ENCODE measurements around the gene CTIF. TPM values are rescaled to one million over a fixed set of nuclear protein-coding genes. Genes with fewer than 3 reads are reported as not detected.
A peak's percentile ranks its signal among the peaks of the same experiment; 100 is the strongest.

Gene CTIF
- total RNA-seq, 1 donor from 2014 or later, result 81.9 TPM

DNA sequence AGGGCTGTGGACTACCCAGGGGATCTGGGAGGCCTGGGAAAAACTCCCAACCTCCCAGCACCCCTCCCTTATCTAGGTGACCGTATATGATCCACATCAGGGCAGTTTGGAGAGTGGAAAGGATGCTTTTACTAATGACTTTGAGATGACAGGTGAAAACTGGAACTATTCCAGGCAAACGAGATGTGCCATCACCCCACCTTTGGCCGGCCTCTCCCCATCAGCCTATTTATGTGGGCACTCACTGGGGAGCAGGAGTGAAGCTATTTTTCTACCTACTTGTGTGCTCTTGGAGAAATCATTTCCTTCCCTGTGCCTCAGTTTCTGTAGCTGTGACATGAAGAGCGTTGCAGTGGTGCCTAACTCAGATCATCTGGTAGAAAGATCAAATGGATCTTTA lies 304.8 kb downstream of the CTIF start:
- DNase-seq (ENCODE audit: low spot score) (no peak), ATAC-seq (no peak)
- intact Hi-C loops (cut with DNase I), result no loop called here

DNA sequence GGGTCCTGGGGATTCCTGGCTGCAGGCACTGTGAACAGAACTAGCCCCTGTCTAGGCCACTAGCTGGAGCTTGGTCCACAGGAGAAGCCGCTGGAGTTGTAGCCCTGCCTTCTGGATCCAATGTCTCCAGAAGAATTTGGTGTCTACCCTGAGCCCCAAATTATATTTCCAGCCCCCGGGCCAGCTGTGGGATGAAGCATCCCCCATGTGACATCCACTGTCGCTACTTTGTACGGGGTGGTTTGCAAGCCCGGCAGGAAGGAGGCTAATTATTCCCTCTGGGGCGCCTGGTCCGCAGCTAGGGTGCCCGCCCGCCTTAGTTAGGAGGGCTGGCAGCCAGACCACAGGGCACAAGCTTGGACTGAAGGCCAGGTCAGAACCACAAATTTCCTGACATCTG lies 305.4 kb downstream of the CTIF start:
- intact Hi-C loops (cut with DNase I), result no loop called here
- ATAC-seq (no peak), DNase-seq (ENCODE audit: low spot score) (no peak)

DNA sequence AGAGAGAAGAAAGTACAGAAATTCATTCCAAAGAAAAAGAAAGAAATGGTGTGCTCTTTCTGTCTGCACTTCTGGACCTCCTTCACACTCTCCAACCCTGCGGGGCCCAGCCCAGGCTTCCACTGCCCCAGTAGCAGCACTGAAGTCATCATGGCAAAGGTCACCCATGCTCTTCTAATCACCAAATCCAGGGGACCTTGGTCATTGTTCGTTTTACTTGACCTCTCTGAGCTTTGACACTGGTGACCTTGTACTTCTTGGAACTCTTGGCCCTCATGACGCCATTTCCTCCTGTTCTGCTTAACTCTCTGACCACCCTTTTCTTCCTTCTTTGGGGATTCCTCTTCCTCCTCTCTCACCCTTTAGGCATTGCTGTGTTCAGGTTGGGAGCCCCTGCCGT lies 306.3 kb downstream of the CTIF start:
- intact Hi-C loops (cut with DNase I), result no loop called here
- no peak for DNase-seq (ENCODE audit: low spot score)
- no peak for ATAC-seq

DNA sequence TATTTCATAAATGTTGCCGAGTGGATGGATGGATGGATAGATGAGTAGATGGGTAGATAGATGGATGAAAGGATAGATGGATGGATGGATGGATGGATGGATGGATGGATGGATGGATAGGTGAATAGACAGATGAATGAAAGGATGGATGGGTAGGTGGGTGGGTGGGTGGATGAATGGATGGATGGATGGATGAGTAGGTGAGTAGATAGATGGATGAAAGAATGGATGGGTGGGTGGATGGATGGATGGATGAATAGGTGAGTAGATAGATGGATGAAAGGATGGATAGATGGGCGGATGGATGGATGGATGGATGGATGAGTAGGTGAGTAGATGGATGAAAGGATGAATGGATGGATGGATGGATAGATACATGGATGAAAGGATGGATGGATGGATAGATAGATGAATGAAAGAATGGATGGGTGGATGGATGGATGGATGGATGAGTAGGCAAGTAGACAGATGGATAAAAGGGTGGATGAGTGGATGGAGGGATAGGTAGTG lies 307.6 kb downstream of the CTIF start:
- ATAC-seq (no peak), DNase-seq (ENCODE audit: low spot score) (no peak)
- intact Hi-C loops (cut with DNase I), result no loop called here

DNA sequence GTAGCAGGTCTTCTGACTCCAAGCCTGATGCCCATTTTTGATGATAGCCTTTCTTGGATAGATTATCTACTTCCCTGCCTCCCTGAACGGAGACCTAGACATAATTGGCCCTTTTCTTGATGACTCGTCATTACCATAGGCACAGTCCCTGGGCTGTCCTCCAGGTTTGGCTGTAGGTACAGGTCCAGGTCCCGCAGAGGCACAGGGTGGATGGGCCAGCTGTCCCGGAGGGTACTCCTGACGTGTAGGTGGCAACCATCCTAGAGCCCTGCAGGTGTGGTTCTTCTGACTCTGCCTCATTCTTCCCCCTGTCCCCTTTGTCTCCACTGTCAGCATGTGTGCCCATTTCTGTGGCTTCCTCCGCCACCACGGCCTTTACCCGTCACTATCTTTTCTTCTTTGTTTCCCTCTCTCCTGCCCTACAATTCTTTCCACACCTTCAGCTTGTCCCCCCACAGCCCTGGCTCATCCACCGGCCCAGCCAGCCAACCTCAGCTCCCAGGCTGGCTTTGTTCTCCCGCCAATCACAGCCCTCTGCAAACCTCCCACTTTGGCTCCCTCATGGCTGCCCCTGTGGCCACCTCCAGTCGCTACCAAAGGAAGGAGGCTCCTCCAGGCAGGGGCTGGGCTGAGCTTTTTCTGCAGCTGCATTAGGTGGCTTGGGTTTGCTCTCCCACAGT lies 309.1 kb downstream of the CTIF start:
- ATAC-seq (no peak), DNase-seq (ENCODE audit: low spot score) (no peak)
- intact Hi-C loops (cut with DNase I), result no loop called here

DNA sequence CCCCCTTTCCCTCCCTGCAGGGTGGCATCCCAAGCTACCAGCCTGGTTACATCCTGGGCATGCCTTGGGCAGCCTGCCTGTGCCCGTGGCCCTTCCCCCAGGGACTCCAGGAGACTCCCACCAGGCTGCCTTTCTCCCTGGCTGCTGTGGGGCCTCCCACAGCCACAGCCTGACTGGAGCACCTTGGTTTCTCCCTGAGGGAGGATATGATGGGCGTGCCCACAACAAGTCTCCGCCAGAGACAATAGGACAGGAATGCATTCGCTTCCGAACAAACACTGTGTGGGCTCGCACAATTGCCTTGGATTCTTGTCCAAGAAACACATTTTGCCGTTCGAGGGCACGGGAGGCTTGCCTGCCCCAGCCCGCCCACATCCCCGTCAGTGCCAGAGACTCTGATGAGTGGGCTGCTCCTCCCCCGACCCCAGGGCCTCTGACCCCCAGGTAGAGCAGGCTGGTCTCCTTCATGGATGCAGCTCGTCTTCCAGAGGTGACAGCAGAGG lies 309.9 kb downstream of the CTIF start:
- no peak for DNase-seq (ENCODE audit: low spot score)
- intact Hi-C loops (cut with DNase I), result no loop called here
- peak; percentile 14 for ATAC-seq

DNA sequence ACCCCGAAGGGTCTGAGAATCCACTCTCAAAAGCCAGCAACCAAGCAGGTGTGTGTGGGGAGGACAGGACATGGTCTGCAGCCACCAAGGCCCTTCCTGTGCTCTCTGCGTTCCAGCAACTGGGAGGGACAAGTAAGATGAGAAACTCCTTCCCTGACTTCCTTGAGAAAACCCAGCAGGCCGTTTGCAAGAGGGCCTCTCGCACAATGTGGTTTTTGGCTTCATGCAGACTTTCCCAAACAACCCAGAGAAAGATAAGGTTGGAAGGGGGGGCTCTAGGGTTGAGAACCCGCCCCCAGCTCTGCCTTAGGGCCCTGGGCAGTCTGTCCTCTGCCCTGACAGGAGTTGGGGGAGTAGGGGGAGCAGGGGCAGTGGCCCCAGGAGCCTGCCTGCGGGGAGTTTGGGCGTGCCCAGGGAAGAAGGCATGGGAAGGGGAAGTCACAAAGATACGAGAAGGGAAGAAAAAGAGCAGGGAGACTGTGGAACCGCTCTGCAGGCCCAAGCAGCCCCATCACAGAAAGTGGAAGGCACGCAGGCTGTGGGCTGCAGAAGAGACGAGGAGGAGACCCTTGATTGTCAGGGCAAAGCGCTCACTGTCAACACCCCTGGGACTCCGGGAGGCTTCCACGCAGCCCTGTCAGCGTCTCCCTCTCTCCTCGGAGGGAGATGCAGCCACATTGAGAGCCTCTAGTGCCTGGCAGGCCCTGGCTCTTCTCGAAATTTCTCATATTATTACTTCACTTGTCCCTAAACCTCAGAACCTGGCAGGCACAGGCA lies 312.2 kb downstream of the CTIF start:
- intact Hi-C loops (cut with DNase I), result no loop called here
- no peak for DNase-seq (ENCODE audit: low spot score)
- ATAC-seq, result peak; percentile 29

DNA sequence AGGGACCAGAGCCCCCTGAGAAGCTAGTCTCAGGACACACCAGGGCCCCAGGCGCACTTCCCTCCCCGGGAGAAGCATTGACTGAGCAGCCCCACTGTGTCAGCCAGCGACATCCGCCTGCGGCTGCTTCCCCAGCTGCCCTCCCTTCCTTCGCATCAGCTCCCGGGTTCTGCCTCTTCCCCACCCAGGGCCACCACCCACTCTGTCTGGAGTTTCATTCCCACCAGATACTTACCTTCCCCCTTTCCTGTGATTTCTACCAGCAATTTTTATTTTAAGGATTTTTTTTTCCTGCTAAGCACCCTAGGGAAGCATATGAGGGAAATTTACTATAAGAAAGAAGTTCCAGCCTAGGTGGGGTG lies 312.7 kb downstream of the CTIF start:
- DNase-seq (ENCODE audit: low spot score) (no peak), ATAC-seq (peak; percentile 57)
- intact Hi-C loops (cut with DNase I), result no loop called here

DNA sequence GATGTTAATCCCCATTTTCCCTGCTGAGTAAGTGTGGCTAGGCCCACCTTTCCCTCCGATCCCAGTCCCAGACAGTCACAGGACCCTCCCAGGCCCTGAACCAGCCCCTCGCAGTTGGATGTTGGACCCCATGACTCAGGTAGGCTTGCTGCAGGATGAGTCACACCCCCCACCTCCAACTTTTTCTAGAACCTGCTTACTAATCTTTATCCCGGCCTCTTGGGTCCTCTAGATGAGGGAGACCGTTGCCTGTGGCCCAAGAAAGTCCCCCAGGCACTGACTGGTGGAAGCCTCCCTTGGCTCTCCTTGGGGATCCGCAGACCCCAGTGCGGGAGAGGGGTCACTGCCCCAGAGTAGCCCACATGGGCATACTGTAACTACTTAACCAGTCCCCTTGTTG lies 313.5 kb downstream of the CTIF start:
- ATAC-seq (no peak), DNase-seq (ENCODE audit: low spot score) (no peak)
- intact Hi-C loops (cut with DNase I), result no loop called here

DNA sequence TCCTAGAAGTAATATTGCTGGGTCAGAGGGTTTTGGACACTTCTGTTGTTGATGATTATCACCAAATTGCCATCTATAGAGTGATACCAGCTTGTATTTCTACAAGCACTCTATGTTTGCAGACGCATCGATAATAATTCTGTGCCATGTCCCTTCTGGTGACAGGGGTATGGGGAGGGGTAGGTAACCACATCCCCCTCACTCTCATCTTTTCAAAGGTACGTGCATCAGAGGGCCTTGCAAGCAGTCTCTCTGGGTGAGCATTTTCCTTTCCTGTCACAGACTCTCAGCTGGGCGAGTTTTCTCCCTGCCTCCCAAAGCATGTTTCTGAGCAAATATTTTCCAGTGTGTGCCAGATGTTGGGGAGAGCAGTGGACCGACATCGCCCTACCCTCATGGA lies 314.0 kb downstream of the CTIF start:
- ATAC-seq (no peak), DNase-seq (ENCODE audit: low spot score) (no peak)
- intact Hi-C loops (cut with DNase I), result no loop called here

DNA sequence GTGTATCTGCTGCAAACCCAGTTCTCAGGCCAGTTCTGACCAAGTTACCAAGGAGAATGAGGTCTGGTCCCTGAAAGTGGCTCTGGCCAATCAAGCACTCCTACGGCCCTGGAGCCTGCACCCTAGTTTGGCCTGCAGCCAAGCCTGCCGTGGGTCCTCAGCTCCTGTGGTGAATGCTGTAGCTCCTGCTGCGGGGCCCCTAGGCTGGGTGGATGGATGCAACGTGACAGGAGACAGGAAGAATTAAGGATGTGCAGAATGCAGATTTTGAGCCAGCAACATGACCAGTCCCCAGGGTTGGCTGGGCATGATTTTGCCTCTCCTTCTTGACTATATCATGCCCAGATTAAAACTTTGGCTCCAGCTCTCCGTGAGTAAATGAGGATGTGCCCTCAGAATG lies 314.8 kb downstream of the CTIF start:
- ATAC-seq, result no peak
- DNase-seq (ENCODE audit: low spot score), result no peak
- intact Hi-C loops (cut with DNase I), result no loop called here

DNA sequence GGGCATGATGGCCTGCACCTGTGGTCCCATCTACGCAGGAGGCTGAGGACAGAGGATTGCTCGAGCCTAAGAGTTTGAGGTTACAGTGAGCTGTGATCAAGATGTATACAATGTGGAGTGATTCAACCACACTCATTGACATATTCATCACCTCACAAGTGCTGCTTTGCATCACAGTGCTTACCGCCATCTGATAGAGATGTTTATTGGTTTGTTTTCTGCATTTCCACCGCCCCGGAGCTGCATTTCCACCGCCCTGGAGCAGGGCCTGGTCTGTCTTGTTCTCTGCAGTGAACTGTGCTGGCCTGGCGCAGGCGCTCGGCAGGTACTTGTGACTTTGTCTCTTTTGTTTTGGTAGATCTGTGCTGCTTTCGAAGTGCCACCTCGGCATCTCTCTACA lies 315.9 kb downstream of the CTIF start:
- ATAC-seq, result no peak
- intact Hi-C loops (cut with DNase I), result no loop called here
- DNase-seq (ENCODE audit: low spot score), result no peak

DNA sequence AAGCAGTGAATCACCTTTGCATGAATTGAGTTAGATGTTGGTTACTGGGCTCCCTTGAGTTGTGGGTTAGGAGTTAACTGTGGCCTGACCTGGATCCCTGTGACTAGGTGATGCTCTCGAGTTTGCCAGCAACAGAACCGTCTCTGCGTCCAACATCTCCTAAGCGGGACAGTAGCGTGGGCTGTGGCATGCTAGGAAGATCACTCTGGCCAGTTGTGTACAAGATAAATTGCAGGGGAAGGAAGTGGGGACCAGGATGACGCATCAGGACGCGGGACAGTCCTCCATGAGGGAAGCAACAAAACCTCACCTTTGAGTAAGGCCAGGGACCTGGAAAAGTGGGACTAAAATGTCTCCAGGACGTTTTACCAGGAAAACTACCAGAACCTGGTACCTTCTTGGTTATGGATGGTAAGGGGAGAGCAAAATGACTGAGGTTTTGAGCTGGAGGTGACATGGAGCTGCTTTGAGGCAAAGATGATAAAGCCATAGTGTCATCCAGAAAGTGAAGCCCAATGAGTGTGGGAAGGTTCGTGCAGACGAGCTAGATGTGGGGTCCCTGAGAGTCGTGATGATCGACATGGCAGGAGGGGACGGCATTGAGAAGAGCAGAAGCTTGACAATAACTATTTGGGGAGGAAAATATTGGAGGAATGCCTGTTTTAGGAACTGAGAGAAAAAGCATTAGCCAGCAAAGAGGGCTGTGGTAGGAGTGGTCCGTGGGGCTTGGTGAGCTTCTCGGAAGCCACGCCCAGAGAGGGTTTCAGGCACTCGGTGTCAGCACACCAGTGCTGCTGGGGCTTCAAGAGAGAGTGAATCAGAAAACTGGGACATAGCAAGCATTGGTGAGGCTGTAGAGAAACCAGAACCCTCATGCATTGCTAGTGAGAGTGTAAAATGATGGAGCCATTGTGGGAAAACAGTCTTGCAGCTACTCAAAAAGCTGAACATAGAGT lies 316.9 kb downstream of the CTIF start:
- DNase-seq (ENCODE audit: low spot score), result no peak
- no peak for ATAC-seq
- intact Hi-C loops (cut with DNase I), result no loop called here

DNA sequence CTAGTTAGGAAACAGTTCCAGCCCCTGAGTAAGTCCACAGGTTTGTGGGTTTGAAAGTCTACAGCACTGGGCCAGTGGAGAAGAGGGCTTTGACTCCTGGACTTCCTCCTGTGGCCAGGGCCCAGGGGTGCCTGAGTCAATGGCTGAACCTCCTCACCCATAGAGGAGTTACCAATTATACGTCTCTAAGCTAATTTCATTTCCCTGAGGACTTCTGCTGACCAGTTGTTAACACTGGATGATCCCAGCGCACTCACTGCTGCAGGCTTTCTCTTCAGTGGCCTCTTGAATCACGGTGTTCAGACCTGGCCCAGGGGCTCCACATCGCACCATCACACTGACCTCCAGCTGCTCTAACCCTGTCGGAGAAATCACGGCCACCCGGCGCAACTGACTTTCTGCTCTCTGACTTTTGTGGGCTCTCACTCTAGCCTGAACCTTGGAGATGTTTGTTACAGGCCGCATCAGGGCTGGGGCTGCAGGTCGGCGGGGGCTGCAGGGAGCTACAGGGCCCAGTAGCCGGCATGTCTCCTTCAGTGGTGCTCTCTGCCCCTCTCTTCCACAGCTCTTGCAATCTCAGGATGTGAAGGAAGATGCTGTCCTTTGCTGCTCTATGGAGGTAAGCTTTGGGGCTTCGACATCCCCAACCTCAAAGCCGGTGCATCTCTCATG lies 318.3 kb downstream of the CTIF start:
- ATAC-seq (no peak), DNase-seq (ENCODE audit: low spot score) (no peak)
- intact Hi-C loops (cut with DNase I), result no loop called here

DNA sequence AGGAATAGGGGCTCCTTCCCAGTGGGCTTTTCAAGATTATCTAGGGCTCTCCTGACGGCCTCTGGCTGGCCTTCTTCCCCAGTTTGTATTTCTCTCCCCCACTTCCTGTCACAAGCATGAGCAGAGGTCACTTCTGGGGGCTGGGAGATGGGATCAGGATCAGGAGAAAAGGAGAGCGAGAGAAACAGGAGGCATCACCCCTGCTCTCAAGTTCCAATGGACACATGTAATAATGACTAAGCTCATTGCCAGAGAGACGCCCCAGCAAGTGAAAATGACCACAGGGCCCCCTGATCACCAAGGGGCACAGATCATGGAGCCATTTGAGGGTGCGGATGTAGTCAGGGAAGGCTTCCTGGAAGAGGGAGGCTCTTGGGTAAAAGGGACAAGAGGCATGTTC lies 319.8 kb downstream of the CTIF start:
- ATAC-seq (no peak), DNase-seq (ENCODE audit: low spot score) (no peak)
- intact Hi-C loops (cut with DNase I), result no loop called here

DNA sequence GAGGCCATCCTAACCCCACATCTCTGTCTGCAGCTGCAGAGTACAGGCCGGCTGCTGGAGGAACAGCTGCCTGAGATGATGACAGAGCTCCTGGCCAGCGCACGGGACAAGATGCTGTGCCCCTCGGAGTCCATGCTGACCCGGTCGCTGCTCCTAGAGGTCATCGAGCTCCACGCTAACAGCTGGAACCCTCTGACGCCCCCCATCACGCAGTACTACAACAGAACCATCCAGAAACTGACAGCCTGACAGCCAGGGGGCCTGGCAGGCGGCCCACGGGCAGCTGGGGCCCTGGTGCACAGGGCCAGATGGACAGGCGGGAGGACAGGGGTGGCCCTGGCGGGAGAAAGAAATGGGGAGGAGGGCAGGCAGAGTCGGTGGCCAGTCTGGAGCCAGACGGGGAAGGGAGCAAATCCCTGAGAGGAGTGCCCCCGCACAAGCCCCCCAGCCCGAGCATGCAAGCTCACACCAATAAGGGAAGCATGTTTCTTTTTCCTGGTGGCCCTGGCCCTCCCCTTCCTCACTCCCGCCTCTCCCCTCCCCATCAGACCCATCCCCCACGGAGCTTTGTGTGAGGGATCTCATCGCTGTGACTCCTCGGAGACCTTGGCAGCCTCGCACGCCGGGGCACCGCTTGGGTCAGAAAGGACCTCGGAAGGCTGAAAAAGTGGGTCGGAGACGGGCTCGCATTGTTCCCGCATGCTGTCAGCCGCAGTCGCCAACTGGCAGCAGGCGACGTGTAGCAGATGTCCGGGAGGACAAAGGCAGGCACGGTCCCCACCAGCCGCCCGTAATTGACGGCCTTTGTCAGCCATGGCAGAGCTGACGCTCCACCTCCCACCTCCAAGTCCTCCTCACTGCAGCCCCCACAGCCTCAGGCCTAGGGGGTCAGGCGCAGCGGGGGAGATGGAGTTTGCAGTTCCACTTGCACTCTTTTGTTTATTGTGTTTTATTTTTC lies 320.8 kb downstream of the CTIF start:
- intact Hi-C loops (cut with DNase I), result loop anchor here (5.0 kb wide), 1 partner anchor 1328 kb away; no protein-coding TSS in a partner anchor
- DNase-seq (ENCODE audit: low spot score) (no peak), ATAC-seq (peak; percentile 6)

DNA sequence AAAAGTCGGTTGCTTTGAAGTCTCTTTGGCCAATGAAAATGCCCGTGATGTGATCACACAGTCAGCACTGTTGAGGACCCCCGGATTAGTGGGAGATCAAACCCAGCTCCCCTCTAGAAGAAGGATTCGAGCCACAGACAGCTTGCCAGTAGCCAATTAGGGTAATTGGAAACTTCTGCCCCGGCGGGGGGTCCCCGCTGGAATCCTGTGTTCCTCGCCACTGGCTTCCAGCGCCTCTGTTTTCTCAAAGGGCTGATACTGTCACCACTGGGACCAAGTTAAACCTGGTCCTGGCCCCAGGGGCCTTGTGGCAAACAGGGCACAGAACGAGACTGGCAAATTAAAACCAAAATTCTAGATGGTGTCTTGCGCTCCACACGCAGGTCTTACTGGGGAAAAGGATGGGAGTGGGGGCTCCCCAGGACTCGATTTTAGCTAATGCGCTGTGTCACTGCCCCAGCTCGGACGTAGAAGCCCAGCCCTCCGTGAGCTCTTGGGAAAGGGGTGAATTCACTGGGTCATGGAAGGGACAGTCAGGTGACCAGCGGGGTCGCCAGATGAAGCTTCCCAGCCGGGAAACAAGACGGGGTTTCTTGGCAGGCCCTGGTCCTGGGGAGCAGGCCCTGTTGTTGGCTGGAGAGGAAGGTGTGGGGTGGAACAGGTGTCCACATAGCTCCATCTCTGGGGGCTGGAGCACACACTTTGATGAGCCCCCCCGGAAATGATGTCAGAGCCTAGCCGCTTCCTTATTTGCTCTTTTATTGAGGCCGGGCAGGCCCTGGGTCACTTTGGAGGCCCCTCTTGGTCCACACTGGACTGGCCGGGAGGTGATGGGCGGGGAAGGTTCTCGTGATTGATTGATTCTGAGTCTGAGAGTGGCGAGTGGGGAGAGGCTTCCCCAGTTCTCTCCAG lies 321.7 kb downstream of the CTIF start:
- intact Hi-C loops (cut with DNase I), result loop anchor here (5.0 kb wide), 1 partner anchor 1327 kb away; no protein-coding TSS in a partner anchor
- DNase-seq (ENCODE audit: low spot score) (no peak), ATAC-seq (no peak)

Data from sciatic nerve (tissue), 2 donors.